ENCODE results near the gene TAF10.

DNA sequence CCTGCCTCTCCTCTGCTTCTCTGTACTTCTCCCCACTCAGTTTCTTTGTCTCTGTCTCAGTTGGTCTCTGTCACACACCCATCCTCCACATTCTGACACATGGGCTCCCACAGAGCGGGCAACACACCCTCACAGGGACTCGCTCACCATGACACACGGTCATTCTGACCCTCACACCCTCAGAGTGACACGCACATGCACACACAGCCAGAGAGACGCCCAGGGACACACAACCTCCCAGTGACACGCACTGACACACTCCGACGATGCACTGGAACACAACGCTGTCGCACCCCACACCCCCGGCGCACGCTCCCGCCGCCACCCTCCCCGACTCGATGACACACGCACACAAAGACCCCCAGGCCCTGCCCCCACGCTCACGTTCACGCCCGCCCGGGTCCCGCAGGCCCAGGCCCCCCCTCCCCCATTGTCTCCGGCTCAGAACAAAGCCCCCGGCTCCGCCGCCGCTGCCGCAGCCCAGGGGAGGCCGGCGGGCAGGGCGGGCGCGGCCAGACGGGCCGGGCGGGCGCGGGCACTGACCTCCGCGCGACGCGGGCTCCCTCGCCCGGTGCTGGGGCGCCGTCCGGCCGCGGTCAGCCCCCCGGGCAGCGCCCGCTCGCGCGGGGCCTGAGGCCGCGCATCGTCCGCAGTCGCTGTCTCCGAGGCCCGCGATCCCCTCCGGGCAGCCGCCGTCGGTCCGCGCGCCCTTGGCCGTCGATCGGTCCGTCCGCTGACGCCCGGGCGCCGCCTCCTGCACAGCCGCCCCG lies 43.2 kb upstream of the TAF10 start:
- TF ChIP-seq, protein P1, sequence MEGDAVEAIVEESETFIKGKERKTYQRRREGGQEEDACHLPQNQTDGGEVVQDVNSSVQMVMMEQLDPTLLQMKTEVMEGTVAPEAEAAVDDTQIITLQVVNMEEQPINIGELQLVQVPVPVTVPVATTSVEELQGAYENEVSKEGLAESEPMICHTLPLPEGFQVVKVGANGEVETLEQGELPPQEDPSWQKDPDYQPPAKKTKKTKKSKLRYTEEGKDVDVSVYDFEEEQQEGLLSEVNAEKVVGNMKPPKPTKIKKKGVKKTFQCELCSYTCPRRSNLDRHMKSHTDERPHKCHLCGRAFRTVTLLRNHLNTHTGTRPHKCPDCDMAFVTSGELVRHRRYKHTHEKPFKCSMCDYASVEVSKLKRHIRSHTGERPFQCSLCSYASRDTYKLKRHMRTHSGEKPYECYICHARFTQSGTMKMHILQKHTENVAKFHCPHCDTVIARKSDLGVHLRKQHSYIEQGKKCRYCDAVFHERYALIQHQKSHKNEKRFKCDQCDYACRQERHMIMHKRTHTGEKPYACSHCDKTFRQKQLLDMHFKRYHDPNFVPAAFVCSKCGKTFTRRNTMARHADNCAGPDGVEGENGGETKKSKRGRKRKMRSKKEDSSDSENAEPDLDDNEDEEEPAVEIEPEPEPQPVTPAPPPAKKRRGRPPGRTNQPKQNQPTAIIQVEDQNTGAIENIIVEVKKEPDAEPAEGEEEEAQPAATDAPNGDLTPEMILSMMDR (IDR thresholded peaks at IDR 0.05): no peak
- no peak for TF ChIP-seq POLR2A (IDR thresholded peaks at IDR 0.05)

Measured in right lobe of liver (tissue), 4 donors.